ENCODE results near the gene CASKIN1.
A peak's percentile ranks its signal among the peaks of the same experiment; 100 is the strongest.
"Not testable (repeated sequence)": the region's sequence is repeated elsewhere in the genome, so short reads cannot be mapped to it uniquely, and the experiment has no call there.

The CASKIN1 gene

DNA sequence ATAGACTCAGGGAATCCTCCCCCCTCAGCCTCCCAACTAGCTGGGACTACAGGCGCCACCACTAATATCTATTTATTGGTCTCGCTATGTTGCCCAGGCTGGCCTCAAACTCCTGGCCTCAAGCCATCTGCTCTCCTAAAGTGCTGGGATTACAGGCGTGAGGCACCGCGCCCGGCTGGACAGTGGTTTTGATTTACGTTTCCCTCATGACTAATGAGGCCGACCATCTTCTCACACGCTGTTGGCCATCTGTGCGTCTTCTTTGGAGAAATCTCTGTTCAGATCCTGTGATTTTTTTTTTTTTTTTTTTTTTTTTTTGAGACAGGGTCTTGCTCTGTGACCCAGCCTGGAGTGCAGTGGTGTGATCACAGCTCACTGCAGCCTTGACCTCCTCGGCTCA is 67.2 kb downstream of the CASKIN1 start:
- DNase-seq: not testable (repeated sequence)

DNA sequence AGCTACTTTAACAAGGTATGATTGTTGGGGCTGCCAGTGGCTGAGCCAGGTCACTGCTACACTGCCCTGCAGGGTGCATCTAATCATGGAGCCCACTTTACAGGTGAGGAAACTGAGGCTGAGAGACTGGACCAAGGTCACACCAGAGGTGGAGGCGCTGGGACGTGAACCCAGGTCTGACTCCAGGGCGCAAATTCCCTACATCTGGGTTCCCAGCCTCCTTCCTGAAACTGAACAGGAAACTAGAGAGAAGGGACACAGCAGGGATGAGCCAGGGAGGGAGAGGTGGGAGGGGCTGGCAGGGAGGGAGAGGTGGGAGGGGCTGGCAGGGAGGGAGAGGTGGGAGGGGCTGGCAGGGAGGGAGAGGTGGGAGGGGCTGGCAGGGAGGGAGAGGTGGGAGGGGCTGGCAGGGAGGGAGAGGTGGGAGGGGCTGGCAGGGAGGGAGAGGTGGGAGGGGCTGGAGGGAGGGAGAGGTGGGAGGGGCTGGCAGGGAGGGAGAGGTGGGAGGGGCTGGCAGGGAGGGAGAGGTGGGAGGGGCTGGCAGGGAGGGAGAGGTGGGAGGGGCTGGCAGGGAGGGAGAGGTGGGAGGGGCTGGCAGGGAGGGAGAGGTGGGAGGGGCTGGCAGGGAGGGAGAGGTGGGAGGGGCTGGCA is 68.7 kb downstream of the CASKIN1 start:
- DNase-seq: peak; percentile 45 to 47
